ENCODE measurements around the gene CDC42EP4. TPM values are rescaled to one million over a fixed set of nuclear protein-coding genes. Genes with fewer than 3 reads are reported as not detected.
A peak's percentile ranks its signal among the peaks of the same experiment; 100 is the strongest.

The CDC42EP4 gene
- total RNA-seq, 1 experiment from 2014 or later: 11.0 TPM

GRCh38 chr17:73305845-73306836 lies 5.7 kb downstream of the CDC42EP4 start:
- Mint-ChIP-seq H3K4me3 (ENCODE audit: unreplicated experiment) (peak overlapping the region; percentile 92), H3K27me3 (ENCODE audit: insufficient read depth, unreplicated experiment) (no peaks in the 10 kb centered on the region), H3K4me1 (ENCODE audit: insufficient read depth, unreplicated experiment) (peaks cover 43% of the 10 kb centered on the region), H3K9me3 (ENCODE audit: unreplicated experiment) (no peaks in the 10 kb centered on the region), H3K27ac (ENCODE audit: low read depth, unreplicated experiment) (peak overlapping the region; percentile 77), H3K36me3 (ENCODE audit: insufficient read depth, unreplicated experiment) (peaks cover 35% of the 10 kb centered on the region)
- ChIA-PET CTCF (interaction anchor here (0.5 to 2.1 kb wide), 6 partner anchors 9 to 68 kb away, joined by 3 to 10 read pairs (median 4); no protein-coding TSS in a partner anchor), POLR2A (interaction anchor here (0.8 to 9.5 kb wide), 6 partner anchors 14 to 76 kb away, joined by 3 to 102 read pairs (median 44); a partner anchor contains a TSS)
- intact Hi-C loops (cut with micrococcal nuclease): no loop called here
- no peak for TF ChIP-seq CTCF (IDR thresholded peaks at IDR 0.05; ENCODE audit: unreplicated experiment)
- BruUV-seq (replicated peaks): no TSS peak
- peak; percentile 17 for DNase-seq (ENCODE audit: unreplicated experiment)

- Mint-ChIP-seq H3K27me3 (ENCODE audit: insufficient read depth, unreplicated experiment) (no peaks in the 10 kb centered on the region), H3K9me3 (ENCODE audit: unreplicated experiment) (no peaks in the 10 kb centered on the region), H3K4me1 (ENCODE audit: insufficient read depth, unreplicated experiment) (peaks cover 46% of the 10 kb centered on the region), H3K4me3 (ENCODE audit: unreplicated experiment) (peak overlapping the region; percentile 61), H3K36me3 (ENCODE audit: insufficient read depth, unreplicated experiment) (peaks cover 29% of the 10 kb centered on the region), H3K27ac (ENCODE audit: low read depth, unreplicated experiment) (peak overlapping the region; percentile 77)
- DNase-seq (ENCODE audit: unreplicated experiment): peak; percentile 84
- TF ChIP-seq CTCF (IDR thresholded peaks at IDR 0.05; ENCODE audit: unreplicated experiment): no peak
- TSS peak; percentile 89 for BruUV-seq (replicated peaks)
- POLR2A ChIA-PET: interaction anchor here (1.2 to 9.5 kb wide), 4 partner anchors 13 to 75 kb away, joined by 5 to 102 read pairs (median 90); a partner anchor contains a TSS
- CTCF ChIA-PET: interaction anchor here (0.5 to 1.8 kb wide), 3 partner anchors 8 to 65 kb away, joined by 3 to 10 read pairs (median 3); no protein-coding TSS in a partner anchor
- intact Hi-C loops (cut with micrococcal nuclease): no loop called here
These were observed 6.6 kb downstream of the CDC42EP4 start for GRCh38 chr17:73304971-73305812.

GRCh38 chr17:73304438-73304837 lies 7.4 kb downstream of the CDC42EP4 start:
- no peak for TF ChIP-seq CTCF (IDR thresholded peaks at IDR 0.05; ENCODE audit: unreplicated experiment)
- intact Hi-C loops (cut with micrococcal nuclease): no loop called here
- peaks cover 48% of the 10 kb centered on the region for H3K4me1 Mint-ChIP-seq (ENCODE audit: insufficient read depth, unreplicated experiment)
- DNase-seq (ENCODE audit: unreplicated experiment): no peak
- no peaks in the 10 kb centered on the region for H3K9me3 Mint-ChIP-seq (ENCODE audit: unreplicated experiment)
- no peaks in the 10 kb centered on the region for H3K27me3 Mint-ChIP-seq (ENCODE audit: insufficient read depth, unreplicated experiment)
- ChIA-PET POLR2A (interaction anchor here (0.6 to 9.5 kb wide), 4 partner anchors 13 to 74 kb away, joined by 3 to 102 read pairs (median 44); a partner anchor contains a TSS), CTCF (no interaction called here)
- peak overlapping the region; percentile 77 for H3K27ac Mint-ChIP-seq (ENCODE audit: low read depth, unreplicated experiment)
- peak overlapping the region; percentile 61 for H3K4me3 Mint-ChIP-seq (ENCODE audit: unreplicated experiment)
- no TSS peak for BruUV-seq (replicated peaks)
- H3K36me3 Mint-ChIP-seq (ENCODE audit: insufficient read depth, unreplicated experiment): peaks cover 28% of the 10 kb centered on the region

All from MCF 10A (cell line).